Adipose tissue (tissue), 3 donors: ENCODE measurements around the gene CLSTN2. TPM values are rescaled to one million over a fixed set of nuclear protein-coding genes. Genes with fewer than 3 reads are reported as not detected.

Experiments
- H3K27ac ChIP-seq: one replicate; pipeline ENCODE4 v1.5.1; 2013; ENCODE audit warnings: low read depth, low read length
- WGBS, 3 donors: extraction: QIAGEN DNeasy Blood & Tissue Kit; methylation state at CpG; one replicate each; pipeline ENCODE4 v1.1.7; 2013; 5-methylcytosine and 5-hydroxymethylcytosine counted together
- polyA plus RNA-seq, 3 donors: library from polyadenylated mRNA; stranded (reverse); fragments of 200-250 nt; gene quantifications; one replicate each; pipeline ENCODE4 v1.2.3, GENCODE V29; 2013
- donor health status: healthy with polysubstance abuse.
- donor health status: Bipolar disorder and iron deficiency.
- donor health status: healthy.

CLSTN2 gene
- polyA plus RNA-seq, 3 donors = 1.3 to 11.8 (median 5.6) TPM

DNA sequence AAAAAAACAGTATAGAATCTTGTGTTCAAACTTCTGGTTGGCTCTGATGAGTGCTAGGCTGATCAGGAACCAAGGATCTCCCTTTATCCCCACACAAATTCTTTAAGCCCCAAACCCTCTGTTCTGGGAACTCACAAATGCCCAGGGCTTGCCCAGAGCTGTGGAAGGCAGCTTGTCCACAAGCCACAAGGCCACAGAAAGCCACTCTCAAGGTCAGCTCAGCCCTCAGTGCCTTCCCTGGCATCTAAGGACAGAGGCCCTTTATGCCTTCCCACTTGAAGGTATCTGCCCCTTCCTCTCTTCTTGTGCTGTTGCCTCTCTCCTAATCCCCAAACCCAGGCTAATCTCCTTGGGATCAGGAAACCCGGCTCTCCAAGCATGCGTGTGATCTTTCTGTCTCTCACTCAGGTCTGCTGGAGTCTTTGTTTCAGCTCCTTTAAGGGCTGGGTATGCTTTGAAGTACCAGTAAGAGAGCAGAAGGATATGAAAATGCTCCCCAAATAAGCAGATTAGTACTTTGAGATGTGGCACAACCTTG is 597.9 kb downstream of the CLSTN2 start:
- H3K27ac ChIP-seq = no peak overlapping the region
- 41 to 78% (median 72%) methylated on average over 2 of the region's 2 CpGs for WGBS, 3 donors

DNA sequence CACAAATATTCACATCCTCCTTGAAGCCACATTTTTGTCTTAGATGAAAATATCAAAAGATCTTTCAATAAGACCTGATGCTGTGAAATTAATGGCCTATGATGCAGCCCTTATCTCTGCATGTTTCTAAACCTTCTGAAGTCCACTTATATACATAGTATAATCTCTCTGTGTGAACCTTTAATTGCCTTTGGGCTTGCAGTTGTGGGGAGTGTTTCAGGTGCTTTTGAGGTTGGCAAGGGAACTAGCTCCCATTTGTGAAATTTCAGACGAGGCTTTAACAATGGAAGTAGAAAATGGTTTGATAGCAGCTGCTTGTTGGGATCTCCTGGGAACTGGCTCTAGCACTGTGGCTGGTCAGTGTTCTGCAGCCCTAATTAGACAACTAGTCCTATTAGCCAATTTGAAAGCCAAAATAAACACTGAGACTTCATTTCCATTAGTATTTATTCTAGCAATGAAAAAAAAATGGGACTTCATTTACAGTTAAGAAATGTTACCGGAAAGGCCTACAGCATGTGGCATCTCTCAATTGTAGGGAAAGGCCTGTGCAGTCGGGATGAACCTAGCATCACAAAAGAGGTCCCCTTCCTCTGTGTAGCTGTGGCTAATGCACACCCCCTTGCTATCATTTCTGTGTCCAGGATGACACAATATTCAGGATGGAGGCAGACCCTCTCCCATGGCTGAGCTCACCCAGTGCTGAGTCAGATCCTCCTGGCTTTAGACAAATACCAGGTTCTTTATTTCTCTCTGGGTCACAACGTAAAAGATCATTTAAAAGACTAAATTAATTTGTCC is 602.1 kb downstream of the CLSTN2 start:
- WGBS, 3 donors = 71 to 81% (median 75%) methylated on average over 4 of the region's 4 CpGs
- H3K27ac ChIP-seq = no peak overlapping the region

DNA sequence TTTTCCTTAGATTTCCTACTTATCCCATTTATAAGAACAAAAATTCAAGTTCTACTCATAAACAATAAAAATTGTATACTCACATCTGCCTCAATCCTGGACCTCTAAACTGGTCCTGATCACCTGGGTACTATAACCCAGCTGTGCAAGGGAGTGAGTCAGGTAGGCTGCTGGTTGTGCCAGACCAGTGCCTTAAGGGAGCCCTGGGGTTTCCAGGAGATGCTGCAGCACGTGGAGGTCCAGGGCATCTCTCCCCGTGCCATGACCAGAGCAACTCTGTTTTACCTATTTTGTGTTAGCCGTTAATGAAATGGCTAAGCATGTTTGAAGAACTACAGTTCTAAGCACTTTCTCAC is 602.7 kb downstream of the CLSTN2 start:
- no peak overlapping the region for H3K27ac ChIP-seq
- WGBS, 3 donors = 83 to 87% (median 84%) methylated on average over 3 of the region's 3 CpGs

DNA sequence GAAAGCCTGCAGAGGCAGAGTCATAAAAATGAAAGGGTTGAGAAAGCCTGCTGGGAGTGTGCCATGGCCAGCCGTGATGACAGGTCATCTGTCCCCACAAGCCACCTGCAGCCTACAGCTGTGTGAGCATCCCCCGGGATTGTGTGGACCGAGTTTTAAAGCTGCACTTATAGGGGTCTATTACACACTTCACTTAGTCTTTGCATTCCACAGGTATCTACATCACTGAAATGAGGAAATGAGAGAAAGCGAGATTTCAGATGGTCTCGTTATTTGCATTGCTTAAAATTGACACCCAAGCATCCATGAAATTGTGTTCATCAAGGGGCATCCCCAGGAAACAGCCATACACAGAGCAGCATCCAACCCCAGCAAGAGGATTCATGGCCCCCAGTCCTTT is 605.3 kb downstream of the CLSTN2 start:
- 85 to 92% (median 87%) methylated on average over 5 of the region's 5 CpGs for whole genome bisulfite sequencing, 3 donors
- no peak overlapping the region for H3K27ac ChIP-seq

DNA sequence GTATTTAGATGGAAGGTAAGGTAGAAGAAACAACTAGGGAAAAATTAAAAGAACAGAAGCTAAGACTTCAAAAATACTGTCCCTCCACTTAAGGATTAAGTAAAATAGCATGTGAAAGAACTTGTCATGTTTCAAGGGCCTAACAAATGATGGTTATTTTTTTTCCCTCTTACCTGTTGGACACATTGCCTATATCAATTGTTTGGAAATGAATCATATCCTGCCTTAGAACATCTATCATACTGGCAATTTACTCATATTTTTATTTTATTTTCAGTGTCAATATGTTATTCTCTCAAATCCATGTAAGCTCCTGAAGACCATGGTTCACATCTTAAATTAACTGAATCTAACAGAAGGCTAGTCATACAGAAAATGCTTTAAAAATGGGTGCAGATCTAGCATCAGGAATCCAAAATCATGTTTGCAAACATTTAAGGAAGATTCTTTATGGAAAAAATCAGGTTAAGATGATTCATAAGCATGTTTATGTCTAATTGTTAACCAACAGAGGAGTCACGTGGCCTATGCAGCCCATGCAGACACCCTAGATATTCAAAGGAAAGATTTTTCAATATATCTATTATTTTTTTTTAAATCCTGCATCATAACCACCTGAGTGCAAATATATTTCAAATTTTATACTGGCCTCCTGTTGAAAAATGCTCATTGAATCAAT is 607.1 kb downstream of the CLSTN2 start:
- 84 to 96% (median 88%) methylated on average over 1 of the region's 1 CpG for WGBS, 3 donors
- H3K27ac ChIP-seq = no peak overlapping the region

DNA sequence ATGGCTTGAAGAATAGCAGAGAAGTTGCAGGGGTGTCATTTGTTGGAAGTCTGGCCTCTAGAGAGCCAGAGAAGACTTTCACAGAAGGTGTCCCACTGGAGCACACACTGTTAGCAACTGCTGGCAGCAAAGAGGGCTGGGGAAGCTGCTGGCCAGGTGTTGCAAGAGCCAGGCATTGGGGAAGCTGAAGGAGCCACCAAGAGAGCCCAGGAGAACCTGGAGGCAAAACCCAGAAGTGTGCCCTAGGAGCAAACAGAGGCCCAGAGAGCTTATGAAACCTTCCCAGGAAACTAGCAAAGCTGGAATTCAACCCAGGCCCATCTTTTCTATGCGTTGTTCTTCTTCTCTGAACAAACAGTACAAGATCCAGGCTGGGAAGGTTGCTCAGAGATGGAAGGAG is 610.2 kb downstream of the CLSTN2 start:
- 78 to 85% (median 83%) methylated on average over 1 of the region's 1 CpG for WGBS, 3 donors

DNA sequence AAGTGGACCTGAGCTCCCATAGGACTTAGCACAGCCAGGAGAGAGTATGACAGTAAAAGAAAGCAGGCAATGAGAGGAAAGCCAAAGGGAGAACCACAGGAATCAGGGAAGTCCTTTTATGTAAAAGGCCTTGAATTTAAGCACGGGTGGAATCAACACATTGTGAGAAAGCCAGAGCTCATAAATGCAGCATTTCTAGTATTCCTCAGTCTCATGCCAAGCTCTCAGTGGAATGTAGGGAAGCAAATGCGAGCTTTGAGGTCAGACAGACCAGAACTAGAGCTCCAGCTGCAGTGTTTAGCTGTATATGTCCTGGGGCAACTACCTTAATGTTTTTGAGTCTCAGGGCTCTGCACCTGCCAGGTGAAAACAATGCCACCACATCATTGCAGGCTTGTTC is 610.8 kb downstream of the CLSTN2 start:
- H3K27ac ChIP-seq = no peak overlapping the region
- WGBS, 3 donors = 32 to 53% (median 46%) methylated on average over 2 of the region's 2 CpGs

More for the DNA sequence above, 610.2 kb downstream of the CLSTN2 start:
- no peak overlapping the region for H3K27ac ChIP-seq

DNA sequence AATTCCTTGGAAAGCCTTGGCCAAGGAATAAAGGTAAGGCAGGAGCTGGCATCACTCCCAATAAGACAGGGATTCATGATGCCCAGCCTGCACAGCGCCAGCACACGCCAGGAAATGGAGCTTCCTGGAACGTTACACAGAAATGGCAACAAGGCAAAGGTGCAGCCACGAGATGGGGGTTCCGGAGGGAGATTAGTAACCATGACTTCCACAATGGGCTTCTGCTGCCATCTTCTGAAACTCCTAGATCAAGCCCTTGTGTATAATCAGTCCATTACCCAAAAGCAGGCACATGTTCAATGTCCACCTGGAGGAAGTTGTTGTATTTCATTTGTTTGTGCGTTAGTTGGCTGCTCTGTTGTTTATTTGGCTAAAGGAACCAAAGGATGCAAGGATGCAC is 611.7 kb downstream of the CLSTN2 start:
- H3K27ac ChIP-seq = no peak overlapping the region
- 46 to 73% (median 48%) methylated on average over 6 of the region's 6 CpGs for WGBS, 3 donors

DNA sequence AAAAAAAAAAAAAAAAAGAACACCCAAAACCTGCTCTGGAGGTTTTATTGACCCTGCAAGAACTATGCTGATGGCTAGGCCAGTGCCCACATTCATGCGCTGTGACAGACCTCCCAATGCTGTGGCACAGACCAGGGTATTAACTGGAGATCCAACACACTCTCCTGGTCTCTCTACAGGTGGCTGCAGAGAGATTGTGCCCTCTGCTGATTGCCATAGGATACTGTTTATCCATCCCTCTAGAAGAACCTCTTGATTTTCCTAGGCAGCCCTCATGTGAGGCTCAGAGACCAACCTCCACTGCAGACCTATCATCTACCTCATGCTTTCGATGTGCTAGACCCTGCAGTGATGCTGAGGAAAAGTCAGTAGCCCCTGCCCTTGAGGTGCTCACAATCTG is 617.4 kb downstream of the CLSTN2 start:
- no peak overlapping the region for H3K27ac ChIP-seq
- 85 to 92% (median 90%) methylated on average over 2 of the region's 2 CpGs for WGBS, 3 donors

DNA sequence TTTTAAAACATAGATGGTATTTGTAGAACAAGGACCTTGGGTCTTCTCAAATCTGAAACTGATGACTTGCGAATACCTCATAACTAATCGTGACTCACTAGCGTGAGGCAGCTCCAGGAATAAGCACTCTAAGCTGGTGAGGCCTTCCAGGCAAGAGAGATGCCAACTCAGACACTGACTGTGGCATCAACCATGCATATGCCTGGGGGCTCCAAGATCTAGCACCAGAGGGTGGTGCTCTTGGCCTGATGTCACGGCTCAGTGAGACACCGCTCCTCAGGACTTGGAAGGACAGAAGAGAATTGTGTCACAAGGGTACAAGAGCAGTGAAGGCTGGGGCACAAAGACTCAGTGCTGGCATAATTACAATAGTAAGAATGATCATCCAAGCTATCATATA is 617.9 kb downstream of the CLSTN2 start:
- H3K27ac ChIP-seq = no peak overlapping the region
- 92 to 98% (median 95%) methylated on average over 5 of the region's 5 CpGs for WGBS, 3 donors

DNA sequence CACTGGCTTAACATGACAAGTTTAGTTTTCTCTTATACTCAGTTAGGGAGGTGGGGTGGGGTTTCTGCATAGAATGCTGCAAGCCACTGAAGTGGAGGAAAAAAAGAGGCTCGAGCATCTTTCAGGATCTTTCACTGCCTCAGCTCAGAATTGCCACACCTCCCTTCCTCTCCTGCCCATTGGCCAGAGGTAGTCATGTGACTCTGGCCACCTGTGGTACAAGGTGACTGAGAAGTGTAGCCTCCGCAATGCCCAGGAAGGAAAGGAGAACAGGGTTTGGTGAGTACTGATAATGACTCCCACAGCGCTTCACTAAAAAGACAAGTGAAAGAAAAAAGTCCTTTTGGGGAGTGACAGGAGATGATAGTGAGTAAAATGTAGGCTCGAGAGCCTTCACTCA is 618.6 kb downstream of the CLSTN2 start:
- no peak overlapping the region for H3K27ac ChIP-seq
- 81 to 90% (median 83%) methylated on average over 4 of the region's 4 CpGs for WGBS, 3 donors

DNA sequence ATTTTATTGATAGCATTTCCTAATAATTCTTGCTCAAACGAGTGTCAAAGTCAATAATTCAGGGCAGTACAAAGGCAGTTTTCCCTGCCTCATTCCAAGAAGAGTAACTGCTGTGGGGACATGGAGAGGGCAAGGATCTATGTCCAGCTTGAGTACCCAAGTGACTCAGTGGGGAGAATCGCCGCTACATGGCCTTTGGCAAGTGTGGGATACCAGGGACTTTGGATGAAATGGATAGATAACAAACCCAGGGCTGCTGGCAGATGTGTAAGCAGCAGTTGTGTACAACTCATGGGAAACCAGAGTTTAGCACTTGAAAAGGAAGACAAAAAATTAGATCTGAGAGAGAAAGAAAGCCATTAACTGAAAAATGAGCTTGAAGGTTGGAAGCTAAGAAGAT is 620.7 kb downstream of the CLSTN2 start:
- H3K27ac ChIP-seq = no peak overlapping the region
- WGBS, 3 donors = 70 to 91% (median 84%) methylated on average over 3 of the region's 3 CpGs

DNA sequence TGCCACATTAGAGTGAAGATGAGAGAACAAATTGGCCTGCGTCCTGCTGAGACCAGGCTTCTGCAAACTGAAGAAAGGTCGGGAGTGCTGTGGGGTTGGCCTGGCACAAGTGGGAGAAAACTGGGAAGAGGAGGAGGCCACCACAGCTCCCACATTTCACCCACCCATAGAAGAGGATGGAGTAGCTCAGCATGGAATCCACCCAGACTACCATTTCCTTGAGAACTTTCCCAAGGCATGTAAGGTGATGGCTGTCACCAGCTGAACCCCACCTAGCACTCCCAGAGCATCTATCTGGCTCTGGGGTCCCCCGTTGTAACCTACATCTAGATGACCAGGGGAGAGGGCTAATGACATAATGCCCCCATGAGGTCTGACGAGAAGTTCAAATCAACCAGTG is 622.5 kb downstream of the CLSTN2 start:
- no peak overlapping the region for H3K27ac ChIP-seq
- 72 to 83% (median 73%) methylated on average over 4 of the region's 4 CpGs for WGBS, 3 donors

DNA sequence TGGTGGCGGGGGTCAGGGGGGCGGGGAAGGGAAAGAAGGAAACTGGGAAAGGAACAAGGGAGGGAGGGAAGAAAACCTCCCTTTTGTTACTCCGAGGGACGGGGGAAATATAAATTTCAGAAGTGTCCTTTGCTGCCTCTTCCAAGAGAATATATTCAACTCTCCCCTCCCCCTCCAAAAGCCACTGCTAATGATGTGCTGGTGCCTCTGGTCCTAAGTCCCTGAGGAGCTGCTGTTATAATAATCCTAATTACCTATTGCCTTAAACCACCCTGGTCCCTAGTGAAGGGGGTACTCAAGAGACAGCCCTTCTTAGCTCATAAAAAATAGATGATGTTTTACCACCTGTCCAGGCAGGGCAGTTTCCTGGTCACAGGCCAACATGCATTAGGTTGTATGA is 624.6 kb downstream of the CLSTN2 start:
- H3K27ac ChIP-seq = no peak overlapping the region
- WGBS, 3 donors = 65 to 83% (median 83%) methylated on average over 4 of the region's 4 CpGs

DNA sequence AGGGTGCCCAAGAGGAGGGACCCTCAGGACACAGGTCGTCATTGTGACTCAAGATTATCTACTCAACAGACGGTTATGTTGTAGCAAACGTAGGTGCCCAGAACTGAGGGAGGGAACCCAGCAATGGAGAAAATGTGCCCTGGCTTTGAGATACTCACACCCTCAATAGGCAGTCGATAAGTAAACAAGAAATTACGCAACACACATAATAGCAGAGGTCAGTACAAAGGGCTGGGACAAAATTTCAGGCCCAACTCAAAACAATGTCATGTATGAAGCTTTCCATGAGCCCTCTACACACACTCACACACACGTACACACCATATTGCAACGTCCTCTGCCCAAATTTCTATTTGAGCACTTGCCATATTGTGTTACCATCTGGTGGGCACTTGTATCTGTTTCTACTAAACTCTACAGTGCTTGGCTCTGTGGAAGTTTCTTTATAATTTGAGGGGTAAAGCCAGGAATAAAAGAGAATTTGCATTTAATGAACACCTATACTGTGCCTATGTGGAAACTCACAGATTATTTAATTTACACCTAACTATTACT is 628.3 kb downstream of the CLSTN2 start:
- no peak overlapping the region for H3K27ac ChIP-seq
- WGBS, 3 donors = 71 to 77% (median 72%) methylated on average over 7 of the region's 7 CpGs

DNA sequence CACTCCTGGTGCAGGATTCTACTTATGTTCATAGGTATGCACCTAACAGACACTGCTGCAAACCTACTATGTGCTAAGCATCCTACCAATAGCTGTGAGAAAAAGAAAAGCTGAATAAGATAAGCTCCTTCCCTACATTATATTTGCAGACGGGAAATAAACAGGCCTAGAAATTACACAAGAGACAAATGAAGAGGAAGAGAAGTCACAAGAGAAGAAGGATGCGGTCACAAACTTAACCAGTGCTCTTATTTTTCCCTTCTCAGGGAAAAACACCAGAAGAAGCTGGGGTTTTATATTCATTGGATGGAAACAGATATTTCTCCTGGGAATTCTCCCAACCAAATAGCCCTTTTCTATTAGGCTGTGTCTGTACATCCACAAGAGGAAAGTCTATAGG is 633.1 kb downstream of the CLSTN2 start:
- no peak overlapping the region for H3K27ac ChIP-seq
- 77 to 96% (median 83%) methylated on average over 2 of the region's 2 CpGs for WGBS, 3 donors

DNA sequence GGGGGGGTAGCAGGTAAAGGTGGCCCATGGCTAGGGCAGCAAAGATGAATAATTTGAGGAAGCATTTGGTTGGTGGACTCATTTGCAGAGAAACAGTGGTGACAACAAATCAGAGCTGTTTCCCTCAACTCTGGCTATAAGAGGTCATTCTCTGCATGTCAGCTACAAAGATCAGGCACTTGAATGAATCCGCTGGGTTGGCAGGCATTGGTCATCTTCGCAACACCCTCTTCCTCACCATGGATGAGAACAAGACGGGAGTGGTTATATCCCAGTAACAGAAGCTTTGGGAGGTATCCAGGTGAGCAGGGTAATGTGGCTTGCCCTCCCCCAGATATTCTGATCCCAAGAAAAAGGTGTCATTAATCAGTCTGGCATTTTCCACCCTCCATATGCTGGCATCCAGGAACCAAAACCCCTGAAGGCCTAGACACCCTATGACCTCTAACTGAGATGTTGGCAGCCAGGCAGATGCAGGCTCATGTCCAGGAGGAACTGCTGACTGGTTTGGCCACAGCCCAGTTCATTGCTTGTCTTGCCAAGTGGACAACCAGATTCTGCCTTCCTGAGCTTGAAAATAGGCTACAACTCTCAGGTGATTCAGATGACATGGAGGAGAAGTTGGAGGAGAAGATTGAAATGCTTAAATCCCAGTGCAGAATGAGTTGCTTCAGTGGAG is 634.0 kb downstream of the CLSTN2 start:
- WGBS, 3 donors = 60 to 78% (median 73%) methylated on average over 3 of the region's 3 CpGs
- H3K27ac ChIP-seq = no peak overlapping the region

DNA sequence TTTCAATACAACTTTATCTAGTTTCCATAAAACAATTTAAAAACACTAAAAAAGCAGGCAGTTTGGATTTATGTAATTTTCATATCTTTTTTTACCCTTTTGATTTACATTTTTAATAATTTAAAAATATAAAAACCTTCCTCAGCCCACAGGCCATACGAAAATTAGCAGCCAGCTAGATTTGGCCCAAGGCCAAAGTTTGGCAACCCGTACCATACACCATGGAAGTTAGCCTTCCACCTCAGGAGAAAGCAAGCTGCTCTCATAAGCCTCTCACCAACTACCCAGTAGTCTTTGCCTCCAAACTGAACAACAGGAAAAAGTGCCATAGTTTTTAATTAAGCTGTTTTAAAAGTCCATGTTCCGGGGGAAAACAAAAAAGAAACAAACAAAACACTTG is 635.6 kb downstream of the CLSTN2 start:
- WGBS, 3 donors = 47 to 61% (median 55%) methylated on average over 3 of the region's 3 CpGs
- no peak overlapping the region for H3K27ac ChIP-seq

DNA sequence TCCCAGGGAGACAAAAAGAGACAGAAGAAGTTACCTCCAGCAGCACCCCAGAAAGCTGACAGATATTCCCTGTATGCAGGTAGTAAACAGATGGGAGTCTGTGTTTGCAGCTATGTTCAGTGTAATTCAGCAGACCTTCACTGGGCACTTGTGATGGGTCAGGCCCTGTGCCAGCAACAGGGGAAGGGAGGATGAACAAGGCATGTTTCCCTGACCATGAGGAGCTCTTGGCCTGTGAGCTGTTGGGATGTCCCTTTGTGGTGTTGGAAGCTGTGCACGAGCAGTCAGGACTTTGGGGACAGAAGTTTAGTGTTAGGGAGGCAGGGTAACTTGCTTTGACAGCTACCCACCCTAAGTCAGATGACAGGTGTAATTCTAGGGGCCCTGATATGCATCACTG is 636.9 kb downstream of the CLSTN2 start:
- no peak overlapping the region for H3K27ac ChIP-seq
- 68 to 81% (median 75%) methylated on average over 1 of the region's 1 CpG for WGBS, 3 donors
